HepG2 (cell line): Measurements from ENCODE around the gene HSPA1A. TPM values are rescaled to one million over a fixed set of nuclear protein-coding genes. Genes with fewer than 3 reads are reported as not detected.

Source experiments
- ARID2 ChIP-seq: sonication (generic); formaldehyde crosslinking; IDR thresholded peaks from 2 replicates; pipeline ENCODE4 v1.8.1; 2022; ENCODE audit warnings: mild to moderate bottlenecking, missing genetic modification reagents, borderline replicate concordance
- CBX2 ChIP-seq, 2 experiments: fragments of 200-600 bp in 1 of 2; sonication (generic); formaldehyde crosslinking in 1 of 2; IDR thresholded peaks; 2 replicates each; pipeline versions ENCODE4 v1.7.0 to v1.8.1; 2018 to 2022; ENCODE audit warnings: low read depth in 2 of 2, low read length in 1 of 2, mild to moderate bottlenecking in 1 of 2, missing genetic modification reagents in 1 of 2
- CENPT ChIP-seq: sonication (generic); formaldehyde crosslinking; IDR thresholded peaks from 2 replicates; pipeline ENCODE4 v1.8.0; 2022; ENCODE audit warnings: low read depth, mild to moderate bottlenecking, moderate library complexity, missing genetic modification reagents
- GLMP ChIP-seq: sonication (generic); formaldehyde crosslinking; IDR thresholded peaks from 2 replicates; pipeline ENCODE4 v1.9.0; 2021; ENCODE audit warnings: missing genetic modification reagents, mild to moderate bottlenecking, borderline replicate concordance
- HES4 ChIP-seq: sonication (generic); formaldehyde crosslinking; IDR thresholded peaks from 2 replicates; pipeline ENCODE4 v1.9.0; 2021; ENCODE audit warnings: mild to moderate bottlenecking, missing genetic modification reagents, borderline replicate concordance
- HNRNPLL ChIP-seq: fragments of 200-400 bp; formaldehyde crosslinking; IDR thresholded peaks from 2 replicates; pipeline ENCODE4 v1.6.1; 2017; ENCODE audit warnings: mild to moderate bottlenecking, low read depth, low read length; ENCODE audit not compliant: poor library complexity, severe bottlenecking
- KLF12 ChIP-seq: sonication (generic); formaldehyde crosslinking; IDR thresholded peaks from 2 replicates; pipeline ENCODE4 v1.4.0; 2020; ENCODE audit warnings: missing genetic modification reagents, borderline replicate concordance
- RBM22 ChIP-seq: fragments of 200-400 bp; formaldehyde crosslinking; optimal IDR thresholded peaks from 2 replicates; pipeline ENCODE3; 2017; ENCODE audit warnings: mild to moderate bottlenecking, low read length, moderate library complexity
- SUZ12 ChIP-seq: fragments of 150-350 bp; IDR thresholded peaks from 2 replicates; pipeline ENCODE4 v1.6.1; 2014; ENCODE audit warnings: low read depth, low read length
- TBX3 ChIP-seq: fragments of 450-650 bp; IDR thresholded peaks from 2 replicates; pipeline ENCODE4 v1.6.1; 2017; ENCODE audit warnings: antibody characterized with exemption, mild to moderate bottlenecking, inconsistent platforms, borderline replicate concordance
- ZC3H13 ChIP-seq: sonication (generic); formaldehyde crosslinking; IDR thresholded peaks from 2 replicates; pipeline ENCODE4 v1.8.1; 2023; ENCODE audit warnings: mild to moderate bottlenecking, missing genetic modification reagents, moderate library complexity
- ZFP41 ChIP-seq: sonication (generic); formaldehyde crosslinking; IDR thresholded peaks from 2 replicates; pipeline ENCODE4 v1.4.0; 2020; ENCODE audit warnings: mild to moderate bottlenecking, missing genetic modification reagents, borderline replicate concordance
- ZNF260 ChIP-seq: sonication (generic); formaldehyde crosslinking; IDR thresholded peaks from 2 replicates; pipeline ENCODE4 v1.4.0; 2020; ENCODE audit warnings: missing genetic modification reagents, low read depth, mild to moderate bottlenecking, borderline replicate concordance
- ZNF335 ChIP-seq: sonication (generic); formaldehyde crosslinking; IDR thresholded peaks from 2 replicates; pipeline ENCODE4 v1.4.0; 2020; ENCODE audit warnings: missing genetic modification reagents
- ZNF572 ChIP-seq: sonication (generic); formaldehyde crosslinking; IDR thresholded peaks from 2 replicates; pipeline ENCODE4 v1.5.1; 2020; ENCODE audit warnings: mild to moderate bottlenecking, missing genetic modification reagents
- ZNF687 ChIP-seq: sonication (generic); formaldehyde crosslinking; IDR thresholded peaks from 2 replicates; pipeline ENCODE4 v1.5.1; 2020; ENCODE audit warnings: mild to moderate bottlenecking, missing genetic modification reagents, moderate library complexity
- ZNF761 ChIP-seq: sonication (generic); formaldehyde crosslinking; conservative IDR thresholded peaks from 2 replicates; pipeline ENCODE4 v1.4.0; 2020; ENCODE audit warnings: mild to moderate bottlenecking, missing genetic modification reagents
- polyA plus RNA-seq, 8 experiments: library from polyadenylated mRNA; depleted of rRNA in 3 of 8; stranded (reverse) in 7 of 8; unstranded in 1 of 8; fragments of >200 nt; fragmentation: Illumina TruSeq in 4 of 8; extraction: Trizol in 4 of 8; gene quantifications; 2 replicates each; pipeline versions ENCODE4 v1.2.1 to v1.2.3, GENCODE V29; 2011 to 2016; ENCODE audit warnings: low read depth in 4 of 8, missing spikeins in 1 of 8, mixed read lengths in 1 of 8; ENCODE audit not compliant: insufficient read depth in 1 of 8
- total RNA-seq, 5 experiments: library from RNA; depleted of rRNA; stranded (reverse); fragments of >200 nt; fragmentation: Illumina TruSeq; extraction: Trizol; gene quantifications; 2 replicates each; pipeline ENCODE4 v1.2.3, GENCODE V29; 2016; ENCODE audit warnings: low read depth in 1 of 5
- TF ChIP-seq, protein P1 (sequence below): sonication (generic); formaldehyde crosslinking; IDR thresholded peaks from 2 replicates; pipeline ENCODE4 v1.8.0; 2022; ENCODE audit warnings: mild to moderate bottlenecking, missing genetic modification reagents; ENCODE audit not compliant: insufficient replicate concordance
- TF ChIP-seq, protein P2 (sequence below): sonication (generic); formaldehyde crosslinking; IDR thresholded peaks from 2 replicates; pipeline ENCODE4 v1.5.0; 2020; ENCODE audit warnings: mild to moderate bottlenecking, low read depth, missing genetic modification reagents, borderline replicate concordance

Gene HSPA1A
- total and polyA plus RNA-seq, 2 of the 13 experiments (the other 11 are each of a cell fraction or from before 2014, with no cell fraction given): 44.5 to 85.0 TPM

- TF ChIP-seq ZNF335 (CRISPR knock-in tag): peak; percentile 99
- no peak for TF ChIP-seq CBX2 (IDR thresholded peaks at IDR 0.05; ENCODE audit: low read depth, low read length)
- no peak for TF ChIP-seq CBX2 (CRISPR knock-in tag; IDR thresholded peaks at IDR 0.05; ENCODE audit: low read depth)
- peak; percentile 91 for TF ChIP-seq ZNF761 (CRISPR knock-in tag)
- no peak for TF ChIP-seq GLMP
- no peak for TF ChIP-seq ZFP41
- TF ChIP-seq, protein P1, sequence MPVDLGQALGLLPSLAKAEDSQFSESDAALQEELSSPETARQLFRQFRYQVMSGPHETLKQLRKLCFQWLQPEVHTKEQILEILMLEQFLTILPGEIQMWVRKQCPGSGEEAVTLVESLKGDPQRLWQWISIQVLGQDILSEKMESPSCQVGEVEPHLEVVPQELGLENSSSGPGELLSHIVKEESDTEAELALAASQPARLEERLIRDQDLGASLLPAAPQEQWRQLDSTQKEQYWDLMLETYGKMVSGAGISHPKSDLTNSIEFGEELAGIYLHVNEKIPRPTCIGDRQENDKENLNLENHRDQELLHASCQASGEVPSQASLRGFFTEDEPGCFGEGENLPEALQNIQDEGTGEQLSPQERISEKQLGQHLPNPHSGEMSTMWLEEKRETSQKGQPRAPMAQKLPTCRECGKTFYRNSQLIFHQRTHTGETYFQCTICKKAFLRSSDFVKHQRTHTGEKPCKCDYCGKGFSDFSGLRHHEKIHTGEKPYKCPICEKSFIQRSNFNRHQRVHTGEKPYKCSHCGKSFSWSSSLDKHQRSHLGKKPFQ (CRISPR knock-in tag): peak; percentile 63
- TF ChIP-seq ARID2 (CRISPR knock-in tag): peak; percentile 64; the same call in 1 of the 2 replicates
- TF ChIP-seq, protein P2, sequence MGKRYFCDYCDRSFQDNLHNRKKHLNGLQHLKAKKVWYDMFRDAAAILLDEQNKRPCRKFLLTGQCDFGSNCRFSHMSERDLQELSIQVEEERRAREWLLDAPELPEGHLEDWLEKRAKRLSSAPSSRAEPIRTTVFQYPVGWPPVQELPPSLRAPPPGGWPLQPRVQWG: no peak
- TF ChIP-seq SUZ12: no peak
- TF ChIP-seq ZC3H13 (CRISPR knock-in tag): peak; percentile 93
- peak; percentile 99 for TF ChIP-seq HNRNPLL
- peak; percentile 98 for TF ChIP-seq ZNF687 (CRISPR knock-in tag)
- TF ChIP-seq KLF12 (CRISPR knock-in tag): peak; percentile 89
- TF ChIP-seq ZNF572: peak; percentile 41; the same call in 1 of the 2 replicates
- no peak; the same call in 1 of the 2 replicates for TF ChIP-seq CENPT (CRISPR knock-in tag)
- no peak for TF ChIP-seq TBX3
- peak; percentile 45 for TF ChIP-seq RBM22
- no peak for TF ChIP-seq ZNF260 (CRISPR knock-in tag)
- peak; percentile 87 for TF ChIP-seq HES4 (CRISPR knock-in tag)
Measured at GRCh38 chr6:31806470-31807272, 8.7 kb upstream of the HSPA1A start, which contains the start of gene LSM2 (continued).
